ENCODE data around the gene GNAS-AS1.

GNAS-AS1 gene

DNA sequence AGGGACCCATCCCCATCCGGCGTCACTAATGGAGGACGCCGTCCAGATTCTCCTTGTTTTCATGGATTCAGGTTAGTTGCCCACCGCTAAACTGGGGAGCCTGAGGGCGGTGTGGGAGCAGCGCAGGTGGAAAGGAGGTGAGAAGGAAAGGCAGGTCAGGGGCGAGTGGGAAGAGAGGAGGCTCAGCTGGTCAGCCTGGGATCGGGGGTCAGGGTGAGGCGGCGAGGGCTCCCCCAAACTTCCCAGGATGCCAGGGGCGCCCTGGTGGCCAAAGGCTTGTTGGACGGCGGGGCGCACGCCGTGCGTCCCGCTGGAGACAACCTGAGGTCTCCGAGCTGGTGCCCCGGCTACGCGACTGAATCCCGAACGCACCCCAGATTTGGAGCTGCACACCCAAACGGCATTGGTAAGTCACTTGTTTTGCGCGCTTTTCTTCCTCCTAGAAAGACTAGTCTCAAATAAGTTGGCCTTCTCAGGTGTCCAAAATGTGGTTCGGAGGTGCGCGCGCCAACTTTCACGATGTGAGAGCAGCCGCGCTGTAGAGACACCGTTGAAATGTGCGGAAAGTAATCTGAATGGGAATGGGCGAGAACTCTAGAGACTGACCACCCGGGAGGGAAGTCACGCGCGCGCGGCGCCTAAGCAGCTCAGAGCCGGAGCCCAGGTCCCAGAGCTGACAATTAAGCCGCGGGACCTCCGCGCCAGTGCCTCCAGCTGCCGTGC, 9.7 kb downstream of the GNAS-AS1 start:
- TF ChIP-seq GATA3 (IDR thresholded peaks at IDR 0.05; ENCODE audit: low read depth, low read length) (no peak), GATA2 (IDR thresholded peaks at IDR 0.05; ENCODE audit: low read depth, low read length) (no peak)

- TF ChIP-seq GATA2 (IDR thresholded peaks at IDR 0.05; ENCODE audit: low read depth, low read length) (no peak), GATA3 (IDR thresholded peaks at IDR 0.05; ENCODE audit: low read depth, low read length) (no peak)
Measured at GRCh38 chr20:58839991-58840747, 10.5 kb downstream of the GNAS-AS1 start.

DNA sequence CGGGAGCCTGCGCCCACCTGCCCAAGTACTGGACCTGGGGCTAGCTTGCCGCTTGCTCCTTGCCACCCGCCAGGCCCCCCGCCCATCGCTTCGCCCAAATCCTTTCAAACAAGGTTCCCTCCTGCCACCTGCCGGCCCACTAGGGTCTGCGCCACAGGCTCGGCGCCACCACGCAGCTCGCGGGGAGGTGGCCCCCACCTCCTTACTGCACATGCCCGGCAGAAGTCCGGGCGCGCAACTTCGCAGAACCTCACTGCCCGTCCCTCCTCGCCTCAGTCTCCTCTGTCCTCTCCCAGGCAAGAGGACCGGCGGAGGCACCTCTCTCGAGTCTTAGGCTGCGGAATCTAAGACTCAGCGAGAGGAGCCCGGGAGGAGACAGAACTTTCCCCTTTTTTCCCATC, 11.2 kb downstream of the GNAS-AS1 start:
- TF ChIP-seq GATA3 (IDR thresholded peaks at IDR 0.05; ENCODE audit: low read depth, low read length) (no peak), GATA2 (IDR thresholded peaks at IDR 0.05; ENCODE audit: low read depth, low read length) (no peak)

DNA sequence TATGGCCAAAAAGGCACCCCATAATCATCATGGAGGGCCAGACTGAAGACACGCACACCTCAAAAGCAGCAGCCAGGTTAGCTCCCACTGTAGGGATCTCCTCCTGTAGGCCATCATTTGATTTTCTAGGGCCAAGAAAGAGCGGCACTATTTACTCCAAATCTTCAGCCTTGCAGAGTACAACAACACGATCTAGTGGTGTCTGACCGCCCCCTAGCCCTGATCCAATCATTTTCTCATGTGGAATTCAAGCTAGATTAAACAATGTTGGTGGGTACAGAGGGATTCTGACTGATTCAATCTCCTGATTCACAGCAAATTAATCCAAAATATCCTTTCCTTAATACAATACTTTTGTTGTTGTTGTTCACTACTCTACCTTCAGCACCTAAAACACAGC, 12.5 kb downstream of the GNAS-AS1 start:
- TF ChIP-seq GATA3 (IDR thresholded peaks at IDR 0.05; ENCODE audit: low read depth, low read length) = no peak
- TF ChIP-seq GATA2 (IDR thresholded peaks at IDR 0.05; ENCODE audit: low read depth, low read length) = no peak

DNA sequence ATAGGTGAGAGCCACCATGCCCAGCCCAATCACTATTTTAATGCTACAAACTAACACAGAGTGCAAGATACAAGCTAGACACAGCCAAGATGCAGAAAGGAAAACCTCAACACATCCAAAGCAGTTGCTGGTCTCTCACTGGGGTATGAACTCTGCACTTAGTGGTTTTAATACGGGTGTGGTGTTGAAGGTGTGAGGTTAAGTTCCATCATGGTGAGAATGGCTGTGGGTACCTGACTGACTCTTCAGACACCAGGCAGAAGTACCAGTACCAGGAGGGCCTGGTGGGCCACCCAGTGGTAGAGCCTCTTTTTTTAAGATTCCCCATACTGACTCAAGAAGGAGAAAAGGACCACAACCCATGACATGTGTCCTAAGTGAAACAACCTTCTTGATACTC, 13.0 kb downstream of the GNAS-AS1 start:
- TF ChIP-seq GATA3 (IDR thresholded peaks at IDR 0.05; ENCODE audit: low read depth, low read length) = no peak
- no peak for TF ChIP-seq GATA2 (IDR thresholded peaks at IDR 0.05; ENCODE audit: low read depth, low read length)

DNA sequence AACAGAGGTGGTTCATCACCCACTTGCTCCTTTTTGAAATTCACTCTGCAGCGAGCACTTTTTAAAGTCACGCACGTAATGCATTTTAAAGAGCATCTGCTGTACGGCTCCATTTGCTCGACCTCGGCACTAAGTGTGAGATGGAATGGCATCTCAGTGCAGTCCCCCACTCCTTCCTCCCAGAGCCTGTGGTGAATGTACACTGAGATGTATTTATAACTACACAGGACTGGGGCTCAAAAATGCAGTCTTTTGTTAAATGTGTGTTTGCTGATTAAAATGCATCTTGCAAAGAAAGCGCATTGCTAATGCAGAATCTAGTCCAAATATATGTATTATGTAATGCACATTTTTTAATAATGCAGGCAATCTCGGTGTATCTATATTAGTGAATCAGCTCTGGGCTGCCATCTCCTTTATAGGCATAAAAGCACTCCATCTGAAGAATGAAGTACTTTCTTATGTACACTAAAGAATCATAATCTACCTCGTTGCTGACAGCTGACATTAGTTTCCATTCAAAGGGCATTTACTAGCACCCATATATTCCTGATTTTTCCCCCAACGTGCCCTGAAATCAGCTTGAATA, 14.0 kb downstream of the GNAS-AS1 start:
- TF ChIP-seq GATA2 (IDR thresholded peaks at IDR 0.05; ENCODE audit: low read depth, low read length) (no peak), GATA3 (IDR thresholded peaks at IDR 0.05; ENCODE audit: low read depth, low read length) (no peak)

GRCh38 chr20:58835231-58835630, 15.5 kb downstream of the GNAS-AS1 start:
- no peak for TF ChIP-seq GATA3 (IDR thresholded peaks at IDR 0.05; ENCODE audit: low read depth, low read length)
- no peak for TF ChIP-seq GATA2 (IDR thresholded peaks at IDR 0.05; ENCODE audit: low read depth, low read length)

- TF ChIP-seq GATA3 (IDR thresholded peaks at IDR 0.05; ENCODE audit: low read depth, low read length) (no peak), GATA2 (IDR thresholded peaks at IDR 0.05; ENCODE audit: low read depth, low read length) (no peak)
Measured at GRCh38 chr20:58833921-58834320, 16.8 kb downstream of the GNAS-AS1 start.

DNA sequence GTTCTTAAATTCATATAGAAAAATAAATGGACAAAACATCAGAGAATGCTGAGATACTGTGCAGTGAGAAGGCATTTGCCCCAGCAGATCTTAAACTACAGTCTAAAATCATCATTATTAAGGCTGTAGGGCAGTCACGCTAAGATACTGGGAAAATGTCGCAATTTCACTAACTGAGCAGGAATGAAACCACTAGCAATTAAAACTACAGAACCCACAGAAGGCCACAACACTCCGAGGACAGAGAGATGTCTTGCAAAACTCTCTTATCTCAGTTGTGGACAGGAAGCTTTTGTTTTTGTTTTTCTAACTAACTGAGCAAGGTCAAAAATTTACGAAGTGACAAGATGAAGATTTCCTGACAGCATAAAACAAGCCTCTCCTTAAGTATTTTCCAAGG, 18.2 kb downstream of the GNAS-AS1 start:
- no peak for TF ChIP-seq GATA2 (IDR thresholded peaks at IDR 0.05; ENCODE audit: low read depth, low read length)
- no peak for TF ChIP-seq GATA3 (IDR thresholded peaks at IDR 0.05; ENCODE audit: low read depth, low read length)

- TF ChIP-seq GATA3 (IDR thresholded peaks at IDR 0.05; ENCODE audit: low read depth, low read length) (no peak), GATA2 (IDR thresholded peaks at IDR 0.05; ENCODE audit: low read depth, low read length) (no peak)
Measured at GRCh38 chr20:58829531-58829941, 21.2 kb downstream of the GNAS-AS1 start.

GRCh38 chr20:58828136-58828535, 22.6 kb downstream of the GNAS-AS1 start:
- TF ChIP-seq GATA2 (IDR thresholded peaks at IDR 0.05; ENCODE audit: low read depth, low read length) = no peak
- no peak for TF ChIP-seq GATA3 (IDR thresholded peaks at IDR 0.05; ENCODE audit: low read depth, low read length)

- TF ChIP-seq GATA3 (IDR thresholded peaks at IDR 0.05; ENCODE audit: low read depth, low read length) (no peak), GATA2 (IDR thresholded peaks at IDR 0.05; ENCODE audit: low read depth, low read length) (no peak)
Measured at GRCh38 chr20:58826271-58826670, 24.4 kb downstream of the GNAS-AS1 start.

DNA sequence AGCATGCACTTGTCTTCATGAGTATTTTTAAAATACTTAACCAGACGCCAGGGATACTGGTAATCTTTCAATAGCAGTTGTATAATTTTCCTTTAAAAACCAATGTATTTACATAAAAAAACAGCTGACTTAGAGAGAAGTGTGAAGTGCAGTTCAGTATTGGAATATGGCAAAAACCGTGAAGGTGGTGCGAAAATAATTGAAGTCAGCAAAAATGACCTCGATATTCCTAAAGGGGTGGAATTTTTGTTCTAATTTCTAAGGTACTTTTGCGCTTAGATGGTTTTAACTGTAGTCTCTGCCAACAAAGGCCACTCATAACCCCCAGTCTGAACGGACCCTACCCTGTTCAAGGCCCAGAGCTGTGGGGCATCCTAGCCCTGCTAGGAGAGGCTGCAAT, 25.3 kb downstream of the GNAS-AS1 start:
- no peak for TF ChIP-seq GATA3 (IDR thresholded peaks at IDR 0.05; ENCODE audit: low read depth, low read length)

DNA sequence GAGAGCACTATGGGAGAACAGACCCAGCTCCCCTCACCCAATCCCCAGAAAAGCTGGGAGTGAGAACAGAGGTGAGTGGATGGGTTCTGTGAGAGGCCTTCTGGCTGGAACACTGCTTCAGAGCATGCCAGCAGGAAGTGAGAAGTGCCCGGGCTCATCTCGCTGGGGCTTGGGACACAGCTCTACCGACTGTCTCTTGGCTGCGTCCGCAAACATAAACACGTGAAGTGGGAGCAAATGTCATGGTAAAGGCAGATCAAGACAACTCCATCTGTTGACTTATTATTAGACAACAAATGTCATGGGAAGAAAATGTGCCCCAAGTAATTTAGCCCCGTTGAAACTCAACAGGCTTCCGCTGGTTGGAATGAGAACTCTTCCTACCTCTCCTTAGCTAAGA, 25.9 kb downstream of the GNAS-AS1 start:
- no peak for TF ChIP-seq GATA3 (IDR thresholded peaks at IDR 0.05; ENCODE audit: low read depth, low read length)
- no peak for TF ChIP-seq GATA2 (IDR thresholded peaks at IDR 0.05; ENCODE audit: low read depth, low read length)
